Peyer's patch (tissue), 4 donors: ENCODE measurements around the gene TDRD3. TPM values are rescaled to one million over a fixed set of nuclear protein-coding genes. Genes with fewer than 3 reads are reported as not detected.

Experiments
- DNase-seq, 3 donors: peaks; one replicate each; pipeline ENCODE4 v3.0.0-alpha.2; 2017 to 2019
- H3K27ac ChIP-seq, 4 donors: fragments of 200-600 bp; sonication (generic); one replicate each; pipeline ENCODE4 v1.5.1; 2016 to 2019
- H3K27me3 ChIP-seq, 2 donors: fragments of 200-600 bp; sonication (generic); one replicate each; pipeline ENCODE4 v1.5.1; 2019
- H3K36me3 ChIP-seq, 3 donors: fragments of 200-600 bp; sonication (generic); one replicate each; pipeline ENCODE4 v1.5.1; 2016 to 2019
- H3K4me1 ChIP-seq, 4 donors: fragments of 200-600 bp; sonication (generic); one replicate each; pipeline ENCODE4 v1.5.1; 2016 to 2019
- H3K4me3 ChIP-seq, 4 donors: fragments of 200-600 bp; sonication (generic); 1 replicate in 3 of 4; 2 replicates in 1 of 4; pipeline ENCODE4 v1.5.1; 2016 to 2019; ENCODE audit warnings: mild to moderate bottlenecking in 1 of 4
- H3K9me3 ChIP-seq, 4 donors: fragments of 200-600 bp; sonication (generic); one replicate each; pipeline ENCODE4 v1.5.1; 2016 to 2019; ENCODE audit warnings: mild to moderate bottlenecking in 1 of 4
- CTCF ChIP-seq, 6 experiments: fragments of 450-650 bp in 4 of 6; fragments of 200-600 bp in 2 of 6; sonication (generic) in 1 of 6; IDR thresholded peaks; one replicate each; pipeline ENCODE4 v1.5.1; 2017 to 2019; ENCODE audit warnings: antibody characterized with exemption in 6 of 6, mild to moderate bottlenecking in 3 of 6, moderate library complexity in 1 of 6
- POLR2A ChIP-seq, 2 donors: fragments of 450-650 bp; IDR thresholded peaks; one replicate each; pipeline ENCODE4 v1.5.1; 2017; ENCODE audit warnings: antibody characterized with exemption in 2 of 2, mild to moderate bottlenecking in 2 of 2, moderate library complexity in 2 of 2
- total RNA-seq, 4 donors: library from RNA; depleted of rRNA; stranded (reverse); fragments of >200 nt; gene quantifications; one replicate each; pipeline ENCODE4 v1.1.0, GENCODE V29; 2016

TDRD3 gene
- total RNA-seq, 4 donors from 2014 or later: 18.4 to 29.9 (median 20.9) TPM

GRCh38 chr13:60511637-60512036 is 114.6 kb downstream of the TDRD3 start:
- Histone ChIP-seq H3K27me3 (no peaks in the 10 kb centered on the region), H3K9me3 (no peaks in the 10 kb centered on the region), H3K27ac (no peak overlapping the region), H3K4me1 (no peaks in the 10 kb centered on the region), H3K4me3 (no peak overlapping the region), H3K36me3 (peaks cover 0 to 21% (median 0%) of the 10 kb centered on the region in 3 donors)
- no peak for DNase-seq
- no peak for TF ChIP-seq POLR2A (IDR thresholded peaks at IDR 0.05)
- TF ChIP-seq CTCF (IDR thresholded peaks at IDR 0.05): no peak

GRCh38 chr13:60514891-60515290 is 117.9 kb downstream of the TDRD3 start:
- no peaks in the 10 kb centered on the region for H3K4me1 ChIP-seq
- peaks cover 0 to 21% (median 0%) of the 10 kb centered on the region in 3 donors for H3K36me3 ChIP-seq
- H3K27me3 ChIP-seq: no peaks in the 10 kb centered on the region
- no peak overlapping the region for H3K4me3 ChIP-seq
- no peaks in the 10 kb centered on the region for H3K9me3 ChIP-seq
- no peak overlapping the region for H3K27ac ChIP-seq
- TF ChIP-seq CTCF (IDR thresholded peaks at IDR 0.05): no peak
- no peak for TF ChIP-seq POLR2A (IDR thresholded peaks at IDR 0.05)
- no peak for DNase-seq

GRCh38 chr13:60519496-60519895 is 122.5 kb downstream of the TDRD3 start:
- no peaks in the 10 kb centered on the region for H3K36me3 ChIP-seq
- no peaks in the 10 kb centered on the region for H3K27me3 ChIP-seq
- no peak overlapping the region for H3K4me3 ChIP-seq
- H3K9me3 ChIP-seq: no peaks in the 10 kb centered on the region
- H3K27ac ChIP-seq: no peak overlapping the region
- TF ChIP-seq CTCF (IDR thresholded peaks at IDR 0.05): no peak
- TF ChIP-seq POLR2A (IDR thresholded peaks at IDR 0.05): no peak
- no peaks in the 10 kb centered on the region for H3K4me1 ChIP-seq
- DNase-seq: no peak

GRCh38 chr13:60520902-60521569 is 124.0 kb downstream of the TDRD3 start:
- Histone ChIP-seq H3K36me3 (no peaks in the 10 kb centered on the region), H3K27ac (no peak overlapping the region), H3K9me3 (no peaks in the 10 kb centered on the region), H3K27me3 (no peaks in the 10 kb centered on the region), H3K4me3 (no peak overlapping the region), H3K4me1 (no peaks in the 10 kb centered on the region)
- TF ChIP-seq CTCF (IDR thresholded peaks at IDR 0.05) (no peak), POLR2A (IDR thresholded peaks at IDR 0.05) (no peak)
- DNase-seq: no peak

GRCh38 chr13:60538566-60538965 is 141.5 kb downstream of the TDRD3 start:
- DNase-seq: no peak
- Histone ChIP-seq H3K27ac (no peak overlapping the region), H3K4me1 (no peaks in the 10 kb centered on the region), H3K4me3 (no peak overlapping the region), H3K27me3 (no peaks in the 10 kb centered on the region), H3K9me3 (no peaks in the 10 kb centered on the region), H3K36me3 (no peaks in the 10 kb centered on the region)
- TF ChIP-seq POLR2A (IDR thresholded peaks at IDR 0.05): no peak
- no peak for TF ChIP-seq CTCF (IDR thresholded peaks at IDR 0.05)

- H3K27ac ChIP-seq: no peak overlapping the region
- no peaks in the 10 kb centered on the region for H3K36me3 ChIP-seq
- no peak overlapping the region for H3K4me3 ChIP-seq
- no peaks in the 10 kb centered on the region for H3K4me1 ChIP-seq
- H3K27me3 ChIP-seq: no peaks in the 10 kb centered on the region
- no peak for DNase-seq
- TF ChIP-seq CTCF (IDR thresholded peaks at IDR 0.05) (no peak), POLR2A (IDR thresholded peaks at IDR 0.05) (no peak)
- no peaks in the 10 kb centered on the region for H3K9me3 ChIP-seq
These were observed 143.3 kb downstream of the TDRD3 start for GRCh38 chr13:60540276-60540675.
